ENCODE data around the gene SNX25.
"Not testable (repeated sequence)": the region's sequence is repeated elsewhere in the genome, so short reads cannot be mapped to it uniquely, and the experiment has no call there.

The SNX25 gene

GRCh38 chr4:185249105-185249504 is 39.7 kb downstream of the SNX25 start:
- H3K4me3 ChIP-seq (ENCODE audit: low read length) = no peak overlapping the region
- peaks cover 11% of the 10 kb centered on the region for H3K36me3 ChIP-seq (ENCODE audit: control insufficient read depth, insufficient read depth, low read length, severe bottlenecking)
- H3K9me3 ChIP-seq (ENCODE audit: control insufficient read depth, low read length) = no peaks in the 10 kb centered on the region
- no peaks in the 10 kb centered on the region for H3K27me3 ChIP-seq (replicated peaks; ENCODE audit: control insufficient read depth, insufficient read depth, low read length)
- no peak overlapping the region for H3K9ac ChIP-seq (ENCODE audit: low read length)
- DNase-seq (ENCODE audit: low read depth) = no peak
- H3K4me1 ChIP-seq (ENCODE audit: control insufficient read depth, insufficient read depth, low read length) = peaks cover 24% of the 10 kb centered on the region

GRCh38 chr4:185254434-185254833 is 45.0 kb downstream of the SNX25 start:
- no peak for DNase-seq (ENCODE audit: low read depth)
- Histone ChIP-seq H3K9ac (ENCODE audit: low read length) (no peak overlapping the region), H3K36me3 (ENCODE audit: control insufficient read depth, insufficient read depth, low read length, severe bottlenecking) (peaks cover 11% of the 10 kb centered on the region), H3K4me1 (ENCODE audit: control insufficient read depth, insufficient read depth, low read length) (peaks cover 18% of the 10 kb centered on the region), H3K9me3 (ENCODE audit: control insufficient read depth, low read length) (no peaks in the 10 kb centered on the region), H3K27me3 (replicated peaks; ENCODE audit: control insufficient read depth, insufficient read depth, low read length) (no peaks in the 10 kb centered on the region), H3K4me3 (ENCODE audit: low read length) (no peak overlapping the region)

- H3K9me3 ChIP-seq (ENCODE audit: control insufficient read depth, low read length) = no peaks in the 10 kb centered on the region
- H3K36me3 ChIP-seq (ENCODE audit: control insufficient read depth, insufficient read depth, low read length, severe bottlenecking) = peaks cover 5% of the 10 kb centered on the region
- no peak overlapping the region for H3K9ac ChIP-seq (ENCODE audit: low read length)
- H3K4me3 ChIP-seq (ENCODE audit: low read length) = no peak overlapping the region
- DNase-seq (ENCODE audit: low read depth) = no peak
- no peaks in the 10 kb centered on the region for H3K27me3 ChIP-seq (replicated peaks; ENCODE audit: control insufficient read depth, insufficient read depth, low read length)
- H3K4me1 ChIP-seq (ENCODE audit: control insufficient read depth, insufficient read depth, low read length) = peaks cover 18% of the 10 kb centered on the region
These were observed 46.5 kb downstream of the SNX25 start for GRCh38 chr4:185255868-185256267.

- H3K9ac ChIP-seq (ENCODE audit: low read length) = no peak overlapping the region
- H3K27me3 ChIP-seq (replicated peaks; ENCODE audit: control insufficient read depth, insufficient read depth, low read length) = no peaks in the 10 kb centered on the region
- no peak overlapping the region for H3K4me3 ChIP-seq (ENCODE audit: low read length)
- H3K9me3 ChIP-seq (ENCODE audit: control insufficient read depth, low read length) = no peaks in the 10 kb centered on the region
- peaks cover 16% of the 10 kb centered on the region for H3K4me1 ChIP-seq (ENCODE audit: control insufficient read depth, insufficient read depth, low read length)
- no peak for DNase-seq (ENCODE audit: low read depth)
- peaks cover 5% of the 10 kb centered on the region for H3K36me3 ChIP-seq (ENCODE audit: control insufficient read depth, insufficient read depth, low read length, severe bottlenecking)
These were observed 47.0 kb downstream of the SNX25 start for GRCh38 chr4:185256446-185256845.

- peaks cover 5% of the 10 kb centered on the region for H3K36me3 ChIP-seq (ENCODE audit: control insufficient read depth, insufficient read depth, low read length, severe bottlenecking)
- no peak overlapping the region for H3K9ac ChIP-seq (ENCODE audit: low read length)
- H3K4me1 ChIP-seq (ENCODE audit: control insufficient read depth, insufficient read depth, low read length) = peaks cover 10% of the 10 kb centered on the region
- H3K4me3 ChIP-seq (ENCODE audit: low read length) = no peak overlapping the region
- no peaks in the 10 kb centered on the region for H3K27me3 ChIP-seq (replicated peaks; ENCODE audit: control insufficient read depth, insufficient read depth, low read length)
- no peaks in the 10 kb centered on the region for H3K9me3 ChIP-seq (ENCODE audit: control insufficient read depth, low read length)
- DNase-seq (ENCODE audit: low read depth) = no peak
These were observed 47.7 kb downstream of the SNX25 start for GRCh38 chr4:185257086-185257485.

GRCh38 chr4:185257694-185258093 is 48.3 kb downstream of the SNX25 start:
- Histone ChIP-seq H3K36me3 (ENCODE audit: control insufficient read depth, insufficient read depth, low read length, severe bottlenecking) (peaks cover 7% of the 10 kb centered on the region), H3K27me3 (replicated peaks; ENCODE audit: control insufficient read depth, insufficient read depth, low read length) (no peaks in the 10 kb centered on the region), H3K4me3 (ENCODE audit: low read length) (no peak overlapping the region), H3K9ac (ENCODE audit: low read length) (no peak overlapping the region), H3K9me3 (ENCODE audit: control insufficient read depth, low read length) (no peaks in the 10 kb centered on the region), H3K4me1 (ENCODE audit: control insufficient read depth, insufficient read depth, low read length) (peaks cover 10% of the 10 kb centered on the region)
- no peak for DNase-seq (ENCODE audit: low read depth)

- Histone ChIP-seq H3K36me3 (ENCODE audit: control insufficient read depth, insufficient read depth, low read length, severe bottlenecking) (peaks cover 11% of the 10 kb centered on the region), H3K4me1 (ENCODE audit: control insufficient read depth, insufficient read depth, low read length) (peaks cover 10% of the 10 kb centered on the region)
- H3K4me3 ChIP-seq (ENCODE audit: low read length); H3K9me3 ChIP-seq (ENCODE audit: control insufficient read depth, low read length); H3K9ac ChIP-seq (ENCODE audit: low read length); H3K27me3 ChIP-seq (replicated peaks; ENCODE audit: control insufficient read depth, insufficient read depth, low read length): not testable (repeated sequence)
- peak; percentile 59 for DNase-seq (ENCODE audit: low read depth)
These were observed 49.3 kb downstream of the SNX25 start for GRCh38 chr4:185258741-185259140.

- no peak overlapping the region for H3K9ac ChIP-seq (ENCODE audit: low read length)
- peaks cover 10% of the 10 kb centered on the region for H3K4me1 ChIP-seq (ENCODE audit: control insufficient read depth, insufficient read depth, low read length)
- no peak overlapping the region for H3K4me3 ChIP-seq (ENCODE audit: low read length)
- no peak for DNase-seq (ENCODE audit: low read depth)
- no peaks in the 10 kb centered on the region for H3K9me3 ChIP-seq (ENCODE audit: control insufficient read depth, low read length)
- H3K27me3 ChIP-seq (replicated peaks; ENCODE audit: control insufficient read depth, insufficient read depth, low read length) = no peaks in the 10 kb centered on the region
- peaks cover 12% of the 10 kb centered on the region for H3K36me3 ChIP-seq (ENCODE audit: control insufficient read depth, insufficient read depth, low read length, severe bottlenecking)
These were observed 50.3 kb downstream of the SNX25 start for GRCh38 chr4:185259719-185260118.

GRCh38 chr4:185261946-185262345 is 52.5 kb downstream of the SNX25 start:
- H3K9ac ChIP-seq (ENCODE audit: low read length) = no peak overlapping the region
- H3K4me3 ChIP-seq (ENCODE audit: low read length) = no peak overlapping the region
- H3K9me3 ChIP-seq (ENCODE audit: control insufficient read depth, low read length) = no peaks in the 10 kb centered on the region
- no peaks in the 10 kb centered on the region for H3K27me3 ChIP-seq (replicated peaks; ENCODE audit: control insufficient read depth, insufficient read depth, low read length)
- H3K4me1 ChIP-seq (ENCODE audit: control insufficient read depth, insufficient read depth, low read length) = peaks cover 7% of the 10 kb centered on the region
- H3K36me3 ChIP-seq (ENCODE audit: control insufficient read depth, insufficient read depth, low read length, severe bottlenecking) = peaks cover 15% of the 10 kb centered on the region
- no peak for DNase-seq (ENCODE audit: low read depth)

GRCh38 chr4:185263419-185263818 is 54.0 kb downstream of the SNX25 start:
- Histone ChIP-seq H3K36me3 (ENCODE audit: control insufficient read depth, insufficient read depth, low read length, severe bottlenecking) (peaks cover 27% of the 10 kb centered on the region), H3K9me3 (ENCODE audit: control insufficient read depth, low read length) (no peaks in the 10 kb centered on the region), H3K27me3 (replicated peaks; ENCODE audit: control insufficient read depth, insufficient read depth, low read length) (no peaks in the 10 kb centered on the region), H3K4me3 (ENCODE audit: low read length) (no peak overlapping the region), H3K9ac (ENCODE audit: low read length) (no peak overlapping the region), H3K4me1 (ENCODE audit: control insufficient read depth, insufficient read depth, low read length) (peaks cover 7% of the 10 kb centered on the region)
- DNase-seq (ENCODE audit: low read depth) = no peak

GRCh38 chr4:185265942-185266341 is 56.5 kb downstream of the SNX25 start:
- Histone ChIP-seq H3K4me3 (ENCODE audit: low read length) (no peak overlapping the region), H3K9ac (ENCODE audit: low read length) (no peak overlapping the region), H3K27me3 (replicated peaks; ENCODE audit: control insufficient read depth, insufficient read depth, low read length) (no peaks in the 10 kb centered on the region), H3K9me3 (ENCODE audit: control insufficient read depth, low read length) (no peaks in the 10 kb centered on the region), H3K4me1 (ENCODE audit: control insufficient read depth, insufficient read depth, low read length) (no peaks in the 10 kb centered on the region), H3K36me3 (ENCODE audit: control insufficient read depth, insufficient read depth, low read length, severe bottlenecking) (peaks cover 39% of the 10 kb centered on the region)
- peak; percentile 38 for DNase-seq (ENCODE audit: low read depth)

GRCh38 chr4:185269286-185269685 is 59.9 kb downstream of the SNX25 start:
- Histone ChIP-seq H3K27me3 (replicated peaks; ENCODE audit: control insufficient read depth, insufficient read depth, low read length) (no peaks in the 10 kb centered on the region), H3K9me3 (ENCODE audit: control insufficient read depth, low read length) (no peaks in the 10 kb centered on the region), H3K4me3 (ENCODE audit: low read length) (no peak overlapping the region), H3K4me1 (ENCODE audit: control insufficient read depth, insufficient read depth, low read length) (no peaks in the 10 kb centered on the region), H3K9ac (ENCODE audit: low read length) (no peak overlapping the region), H3K36me3 (ENCODE audit: control insufficient read depth, insufficient read depth, low read length, severe bottlenecking) (peaks cover 32% of the 10 kb centered on the region)
- DNase-seq (ENCODE audit: low read depth) = no peak
